ENCODE results near the gene HSP90B1. TPM values are rescaled to one million over a fixed set of nuclear protein-coding genes. Genes with fewer than 3 reads are reported as not detected.

Gene HSP90B1
- total and polyA plus RNA-seq, 2 of the 13 experiments (the other 11 are each of a cell fraction or from before 2014, with no cell fraction given) = 800 to 954 TPM

GRCh38 chr12:103965590-103966504 lies 35.6 kb downstream of the HSP90B1 start, which contains the start of gene TDG (continued):
- TF ChIP-seq AGO2 (optimal IDR thresholded peaks at IDR 0.05; ENCODE audit: low read depth, low read length) (peak; percentile 81), KLF15 (CRISPR knock-in tag; IDR thresholded peaks at IDR 0.05; ENCODE audit: borderline replicate concordance) (no peak), NBN (conservative IDR thresholded peaks at IDR 0.05) (no peak), MLX (CRISPR knock-in tag; IDR thresholded peaks at IDR 0.05) (no peak; the same call in 1 of the 2 replicates), DZIP1 (CRISPR knock-in tag; IDR thresholded peaks at IDR 0.05) (no peak), RBM39 (IDR thresholded peaks at IDR 0.05; ENCODE audit: low read depth, low read length, poor library complexity, severe bottlenecking) (peak; percentile 86), MED8 (CRISPR knock-in tag; IDR thresholded peaks at IDR 0.05; ENCODE audit: insufficient replicate concordance) (peak; percentile 74), NFIB (CRISPR knock-in tag; IDR thresholded peaks at IDR 0.05; ENCODE audit: borderline replicate concordance) (no peak), CENPX (CRISPR knock-in tag; IDR thresholded peaks at IDR 0.05) (no peak), MYC (CRISPR knock-in tag; IDR thresholded peaks at IDR 0.05; ENCODE audit: borderline replicate concordance) (peak; percentile 97), ZNF333 (CRISPR knock-in tag; IDR thresholded peaks at IDR 0.05; ENCODE audit: borderline replicate concordance) (peak; percentile 81; the same call in 1 of the 2 replicates), RARG (CRISPR knock-in tag; IDR thresholded peaks at IDR 0.05; ENCODE audit: low read depth) (0 out of 2 replicates have a peak, but pooled peaks have one; percentile 23), ZNF513 (CRISPR knock-in tag; conservative IDR thresholded peaks at IDR 0.05) (0 out of 2 replicates have a peak, but pooled peaks have one; percentile 66), NAIF1 (CRISPR knock-in tag; IDR thresholded peaks at IDR 0.05; ENCODE audit: borderline replicate concordance) (peak; percentile 58; the same call in 1 of the 2 replicates), ATF7-NPFF (CRISPR knock-in tag; IDR thresholded peaks at IDR 0.05; ENCODE audit: low read depth) (0 out of 2 replicates have a peak, but pooled peaks have one; percentile 35), KMT2A (CRISPR knock-in tag; IDR thresholded peaks at IDR 0.05) (peak; percentile 92), ZNF512 (CRISPR knock-in tag; IDR thresholded peaks at IDR 0.05) (no peak), ASH2L (IDR thresholded peaks at IDR 0.05; ENCODE audit: insufficient read length, low read depth, low read length) (peak; percentile 95), HNRNPLL (IDR thresholded peaks at IDR 0.05; ENCODE audit: low read depth, low read length, poor library complexity, severe bottlenecking) (peak; percentile 61), ZNF337 (CRISPR knock-in tag; IDR thresholded peaks at IDR 0.05; ENCODE audit: borderline replicate concordance, low read depth) (peak; percentile 68; the same call in 1 of the 2 replicates)
